HG02938 (cell line): Measurements from ENCODE around the gene FARP2.
"Not testable (repeated sequence)": the region's sequence is repeated elsewhere in the genome, so short reads cannot be mapped to it uniquely, and the experiment has no call there.

ENCODE experiments used
- ATAC-seq: cut with Tn5 transposase; IDR thresholded peaks from one replicate; pipeline ENCODE4 v1.9.1; 2021; ENCODE audit warnings: mild to moderate bottlenecking, moderate library complexity; ENCODE audit not compliant: unreplicated experiment

FARP2 gene

GRCh38 chr2:241501099-241501541 is 145.0 kb downstream of the FARP2 start:
- no peak for ATAC-seq

- no peak for ATAC-seq
These were observed 145.5 kb downstream of the FARP2 start for GRCh38 chr2:241501551-241501950.

GRCh38 chr2:241502281-241502680 is 146.2 kb downstream of the FARP2 start:
- ATAC-seq = no peak

GRCh38 chr2:241503776-241504392 is 147.8 kb downstream of the FARP2 start:
- ATAC-seq = no peak

- ATAC-seq = no peak
These were observed 149.1 kb downstream of the FARP2 start for GRCh38 chr2:241505086-241505780.

GRCh38 chr2:241505781-241506201 is 149.7 kb downstream of the FARP2 start:
- no peak for ATAC-seq

GRCh38 chr2:241506317-241506716 is 150.2 kb downstream of the FARP2 start:
- not testable (repeated sequence) for ATAC-seq

GRCh38 chr2:241506793-241507429 is 150.8 kb downstream of the FARP2 start:
- no peak for ATAC-seq

GRCh38 chr2:241507430-241508239 is 151.6 kb downstream of the FARP2 start:
- ATAC-seq = peak; percentile 17

GRCh38 chr2:241508240-241509154 is 152.4 kb downstream of the FARP2 start, which contains the start of gene STK25:
Gene STK25 (minus strand): TSS chr2:241508584. CDS start chr2:241508035, 549 bp downstream.
- ATAC-seq = peak; percentile 90

GRCh38 chr2:241509155-241509784 is 153.2 kb downstream of the FARP2 start:
- ATAC-seq = no peak

GRCh38 chr2:241511091-241511741 is 155.1 kb downstream of the FARP2 start:
- no peak for ATAC-seq

- ATAC-seq = no peak
These were observed 158.5 kb downstream of the FARP2 start for GRCh38 chr2:241514553-241514952.

- peak; percentile 72 for ATAC-seq
These were observed 159.1 kb downstream of the FARP2 start for GRCh38 chr2:241514986-241515737.

GRCh38 chr2:241516520-241516965 is 160.5 kb downstream of the FARP2 start:
- no peak for ATAC-seq

GRCh38 chr2:241517297-241517696 is 161.2 kb downstream of the FARP2 start:
- no peak for ATAC-seq

- no peak for ATAC-seq
These were observed 163.6 kb downstream of the FARP2 start for GRCh38 chr2:241519669-241520068.

GRCh38 chr2:241522477-241522876 is 166.4 kb downstream of the FARP2 start:
- no peak for ATAC-seq
